B cell (primary cell): Measurements from ENCODE around the gene KIAA0753.

Experiments used
- EZH2 ChIP-seq: IDR thresholded peaks from 2 replicates; pipeline ENCODE4 v1.6.1; 2012; ENCODE audit warnings: borderline replicate concordance, low read depth, mild to moderate bottlenecking, moderate library complexity, low read length; ENCODE audit not compliant: insufficient read depth, poor library complexity, severe bottlenecking
- TF ChIP-seq, protein P1 (sequence below): fragments of 200-600 bp; IDR thresholded peaks from one replicate; pipeline ENCODE4 v1.8.0; 2022; ENCODE audit warnings: antibody characterized with exemption, mild to moderate bottlenecking

DNA sequence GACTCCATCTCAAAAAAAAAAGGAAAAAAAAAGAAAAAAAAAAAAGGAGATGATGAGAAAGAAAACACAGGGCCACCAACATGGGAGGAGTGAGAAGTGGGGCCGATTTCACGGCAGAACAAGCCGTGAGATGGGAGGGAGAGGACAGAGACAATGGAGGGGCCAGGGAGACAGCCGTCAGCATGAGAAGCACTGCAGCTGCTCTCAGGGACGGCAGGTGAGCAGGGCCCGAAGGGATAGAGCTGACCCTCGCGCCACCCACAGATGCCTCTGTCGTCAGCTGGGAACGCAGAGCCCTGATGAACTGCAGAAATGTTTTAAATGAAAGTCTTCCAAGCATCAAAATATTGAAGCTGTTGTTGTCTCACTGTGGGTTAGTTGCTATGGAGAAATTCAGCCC lies 104.5 kb downstream of the KIAA0753 start:
- TF ChIP-seq, protein P1, sequence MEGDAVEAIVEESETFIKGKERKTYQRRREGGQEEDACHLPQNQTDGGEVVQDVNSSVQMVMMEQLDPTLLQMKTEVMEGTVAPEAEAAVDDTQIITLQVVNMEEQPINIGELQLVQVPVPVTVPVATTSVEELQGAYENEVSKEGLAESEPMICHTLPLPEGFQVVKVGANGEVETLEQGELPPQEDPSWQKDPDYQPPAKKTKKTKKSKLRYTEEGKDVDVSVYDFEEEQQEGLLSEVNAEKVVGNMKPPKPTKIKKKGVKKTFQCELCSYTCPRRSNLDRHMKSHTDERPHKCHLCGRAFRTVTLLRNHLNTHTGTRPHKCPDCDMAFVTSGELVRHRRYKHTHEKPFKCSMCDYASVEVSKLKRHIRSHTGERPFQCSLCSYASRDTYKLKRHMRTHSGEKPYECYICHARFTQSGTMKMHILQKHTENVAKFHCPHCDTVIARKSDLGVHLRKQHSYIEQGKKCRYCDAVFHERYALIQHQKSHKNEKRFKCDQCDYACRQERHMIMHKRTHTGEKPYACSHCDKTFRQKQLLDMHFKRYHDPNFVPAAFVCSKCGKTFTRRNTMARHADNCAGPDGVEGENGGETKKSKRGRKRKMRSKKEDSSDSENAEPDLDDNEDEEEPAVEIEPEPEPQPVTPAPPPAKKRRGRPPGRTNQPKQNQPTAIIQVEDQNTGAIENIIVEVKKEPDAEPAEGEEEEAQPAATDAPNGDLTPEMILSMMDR, result no peak
- TF ChIP-seq EZH2, result no peak
